A673 (cell line): ENCODE data around the gene NUP107.

Experiments used
- CTCF ChIP-seq: fragments of 300-800, 200-600 bp; sonication (generic); conservative IDR thresholded peaks from 2 replicates; pipeline ENCODE4 v1.5.1; 2017; ENCODE audit warnings: low read depth, mild to moderate bottlenecking, antibody characterized with exemption, low read length, moderate library complexity, mixed read lengths
- EZH2 ChIP-seq: fragments of 200-600 bp; sonication (generic); IDR thresholded peaks from 2 replicates; pipeline ENCODE4 v1.6.1; 2017; ENCODE audit warnings: borderline replicate concordance, low read depth, mild to moderate bottlenecking, mixed read lengths, antibody characterized with exemption, low read length; ENCODE audit not compliant: poor library complexity, severe bottlenecking

- no peak for TF ChIP-seq CTCF
- no peak for TF ChIP-seq EZH2
Observed at GRCh38 chr12:68667291-68667690, 19.5 kb upstream of the NUP107 start.
